WTC11 (cell line): ENCODE data around the gene UBASH3B.

Source experiments
- ARID4B ChIP-seq: sonication (generic); formaldehyde crosslinking; IDR thresholded peaks from 2 replicates; pipeline ENCODE4 v1.8.0; 2023; ENCODE audit warnings: missing genetic modification reagents, mild to moderate bottlenecking, borderline replicate concordance
- CTCF ChIP-seq: fragments of 200-600 bp; IDR thresholded peaks from 2 replicates; pipeline ENCODE4 v1.8.0; 2022; ENCODE audit warnings: antibody characterized with exemption
- HMGXB4 ChIP-seq: sonication (generic); formaldehyde crosslinking; IDR thresholded peaks from 2 replicates; pipeline ENCODE4 v1.8.1; 2023; ENCODE audit warnings: mild to moderate bottlenecking, moderate library complexity, missing genetic modification reagents
- PRRX2 ChIP-seq: fragments of 250-450 bp; sonication (Bioruptor Pico); IDR thresholded peaks from 2 replicates; pipeline ENCODE4 v1.8.0; 2021; ENCODE audit warnings: mild to moderate bottlenecking
- SMAD3 ChIP-seq: sonication (generic); formaldehyde crosslinking; IDR thresholded peaks from 2 replicates; pipeline ENCODE4 v1.8.0; 2022; ENCODE audit warnings: missing genetic modification reagents, mild to moderate bottlenecking, borderline replicate concordance
- USF2 ChIP-seq: sonication (generic); formaldehyde crosslinking; IDR thresholded peaks from 2 replicates; pipeline ENCODE4 v1.8.1; 2023; ENCODE audit warnings: mild to moderate bottlenecking, missing genetic modification reagents, moderate library complexity
- ZNF532 ChIP-seq: fragments of 250-450 bp; sonication (Bioruptor Pico); IDR thresholded peaks from 2 replicates; pipeline ENCODE4 v1.9.0; 2021; ENCODE audit warnings: mild to moderate bottlenecking, borderline replicate concordance

- TF ChIP-seq CTCF (no peak), HMGXB4 (CRISPR knock-in tag) (no peak), PRRX2 (no peak), ZNF532 (CRISPR knock-in tag) (no peak), SMAD3 (CRISPR knock-in tag) (no peak), ARID4B (no peak), USF2 (CRISPR knock-in tag) (no peak)
Observed at GRCh38 chr11:122862091-122862490, 206.6 kb downstream of the UBASH3B start.
